Uterus (tissue), 2 donors: ENCODE results near the gene MPPED1.

Experiments used
- POLR2A ChIP-seq, 2 donors: fragments of 450-650 bp; IDR thresholded peaks; one replicate each; pipeline ENCODE4 v1.6.1; 2016; ENCODE audit warnings: antibody characterized with exemption in 2 of 2, mild to moderate bottlenecking in 1 of 2, moderate library complexity in 1 of 2
- TF ChIP-seq, protein P1 (sequence below), 4 experiments: fragments of 200-600 bp in 2 of 4; fragments of 450-650 bp in 2 of 4; sonication (generic) in 2 of 4; IDR thresholded peaks; one replicate each; pipeline ENCODE4 v1.5.1; 2016 to 2019; ENCODE audit warnings: antibody characterized with exemption in 4 of 4, mild to moderate bottlenecking in 2 of 4, moderate library complexity in 1 of 4

DNA sequence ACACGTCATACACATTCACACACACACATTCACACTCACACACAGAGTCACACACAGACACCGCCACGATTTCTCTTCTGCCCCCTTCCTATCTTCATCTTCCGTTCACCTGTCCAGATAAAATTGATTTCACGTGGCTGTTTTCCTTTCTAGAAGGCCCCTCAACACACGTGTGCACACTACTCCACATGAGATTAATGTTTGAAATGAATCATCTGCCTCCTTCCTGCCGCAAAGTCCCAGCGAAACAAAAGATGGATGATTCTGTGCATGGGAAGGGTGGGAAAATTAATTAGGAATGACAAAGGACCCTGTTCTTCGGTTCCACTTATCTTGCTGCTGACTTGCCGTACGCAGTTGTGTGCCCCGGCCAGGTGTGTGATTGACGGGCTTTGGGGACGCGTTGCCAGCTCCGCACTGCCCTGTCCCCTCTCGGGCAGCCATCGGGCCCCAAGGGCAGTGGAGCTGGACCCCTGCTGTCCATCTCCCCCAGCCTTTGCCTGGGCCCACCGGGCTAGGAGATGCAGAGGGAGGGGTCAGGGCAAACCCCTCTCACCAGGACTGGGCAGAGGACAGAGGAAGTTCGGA is 73.8 kb downstream of the MPPED1 start:
- TF ChIP-seq, protein P1, sequence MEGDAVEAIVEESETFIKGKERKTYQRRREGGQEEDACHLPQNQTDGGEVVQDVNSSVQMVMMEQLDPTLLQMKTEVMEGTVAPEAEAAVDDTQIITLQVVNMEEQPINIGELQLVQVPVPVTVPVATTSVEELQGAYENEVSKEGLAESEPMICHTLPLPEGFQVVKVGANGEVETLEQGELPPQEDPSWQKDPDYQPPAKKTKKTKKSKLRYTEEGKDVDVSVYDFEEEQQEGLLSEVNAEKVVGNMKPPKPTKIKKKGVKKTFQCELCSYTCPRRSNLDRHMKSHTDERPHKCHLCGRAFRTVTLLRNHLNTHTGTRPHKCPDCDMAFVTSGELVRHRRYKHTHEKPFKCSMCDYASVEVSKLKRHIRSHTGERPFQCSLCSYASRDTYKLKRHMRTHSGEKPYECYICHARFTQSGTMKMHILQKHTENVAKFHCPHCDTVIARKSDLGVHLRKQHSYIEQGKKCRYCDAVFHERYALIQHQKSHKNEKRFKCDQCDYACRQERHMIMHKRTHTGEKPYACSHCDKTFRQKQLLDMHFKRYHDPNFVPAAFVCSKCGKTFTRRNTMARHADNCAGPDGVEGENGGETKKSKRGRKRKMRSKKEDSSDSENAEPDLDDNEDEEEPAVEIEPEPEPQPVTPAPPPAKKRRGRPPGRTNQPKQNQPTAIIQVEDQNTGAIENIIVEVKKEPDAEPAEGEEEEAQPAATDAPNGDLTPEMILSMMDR (IDR thresholded peaks at IDR 0.05): no peak
- TF ChIP-seq POLR2A (IDR thresholded peaks at IDR 0.05): no peak
